GM18508 (cell line): ENCODE measurements around the gene CCDC40.

Source experiments
- ATAC-seq: cut with Tn5 transposase; IDR thresholded peaks from one replicate; pipeline ENCODE4 v1.9.1; 2021; ENCODE audit warnings: moderate number of reproducible peaks; ENCODE audit not compliant: insufficient read depth, unreplicated experiment

CCDC40 gene

GRCh38 chr17:80097844-80098691 lies 61.6 kb downstream of the CCDC40 start:
- ATAC-seq, result no peak

DNA sequence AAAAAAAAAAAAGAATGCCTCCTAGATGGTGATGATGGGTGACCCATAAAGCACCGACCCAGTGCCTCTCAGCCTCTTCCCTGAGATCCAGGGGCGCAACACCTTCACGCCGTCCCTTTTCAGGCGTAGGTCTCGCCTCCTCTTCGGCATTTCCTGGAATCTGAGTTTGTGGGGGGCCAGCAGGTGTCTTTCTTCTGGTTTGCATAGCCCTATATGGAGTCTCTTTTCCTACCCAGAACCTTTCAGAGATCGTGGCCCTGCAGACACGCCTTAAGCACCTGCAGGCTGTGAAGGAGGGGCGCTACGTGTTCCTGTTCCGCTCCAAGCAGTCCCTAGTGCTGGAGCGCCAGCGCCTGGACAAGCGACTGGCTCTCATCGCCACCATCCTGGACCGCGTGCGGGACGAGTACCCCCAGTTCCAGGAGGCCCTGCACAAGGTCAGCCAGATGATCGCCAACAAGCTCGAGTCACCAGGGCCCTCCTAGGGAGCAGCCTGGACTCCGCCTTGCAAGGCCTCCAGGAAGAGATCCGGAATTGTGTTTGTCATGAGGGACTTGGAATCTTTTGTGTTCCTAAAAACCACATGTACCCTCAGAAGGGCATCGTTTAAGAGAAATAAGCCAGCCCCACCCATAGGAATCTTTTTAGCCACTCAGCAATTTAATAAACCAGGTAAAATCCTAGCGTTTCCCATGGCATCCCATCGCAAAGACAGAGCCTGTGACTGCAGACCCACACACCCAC lies 63.0 kb downstream of the CCDC40 start:
- no peak for ATAC-seq

DNA sequence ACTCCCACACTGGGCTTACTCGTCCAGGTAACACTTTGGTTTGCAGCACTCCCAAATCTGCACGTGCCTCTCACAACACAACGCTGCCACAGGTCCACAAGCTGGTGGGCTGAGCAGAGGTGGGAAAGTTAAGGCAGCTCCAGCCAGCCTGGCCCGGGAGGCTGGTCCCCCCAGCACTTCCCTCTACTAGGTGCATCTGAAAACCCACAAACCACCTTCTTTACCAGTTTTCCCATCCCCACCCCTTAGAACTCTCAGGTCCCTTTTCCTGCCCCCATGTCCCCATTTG lies 63.5 kb downstream of the CCDC40 start:
- no peak for ATAC-seq

GRCh38 chr17:80101011-80101945 lies 64.8 kb downstream of the CCDC40 start, which contains the start of gene GAA:
GAA (plus strand) TSS chr17:80101581; CDS start chr17:80104587, 3,006 bp downstream.
- no peak for ATAC-seq

DNA sequence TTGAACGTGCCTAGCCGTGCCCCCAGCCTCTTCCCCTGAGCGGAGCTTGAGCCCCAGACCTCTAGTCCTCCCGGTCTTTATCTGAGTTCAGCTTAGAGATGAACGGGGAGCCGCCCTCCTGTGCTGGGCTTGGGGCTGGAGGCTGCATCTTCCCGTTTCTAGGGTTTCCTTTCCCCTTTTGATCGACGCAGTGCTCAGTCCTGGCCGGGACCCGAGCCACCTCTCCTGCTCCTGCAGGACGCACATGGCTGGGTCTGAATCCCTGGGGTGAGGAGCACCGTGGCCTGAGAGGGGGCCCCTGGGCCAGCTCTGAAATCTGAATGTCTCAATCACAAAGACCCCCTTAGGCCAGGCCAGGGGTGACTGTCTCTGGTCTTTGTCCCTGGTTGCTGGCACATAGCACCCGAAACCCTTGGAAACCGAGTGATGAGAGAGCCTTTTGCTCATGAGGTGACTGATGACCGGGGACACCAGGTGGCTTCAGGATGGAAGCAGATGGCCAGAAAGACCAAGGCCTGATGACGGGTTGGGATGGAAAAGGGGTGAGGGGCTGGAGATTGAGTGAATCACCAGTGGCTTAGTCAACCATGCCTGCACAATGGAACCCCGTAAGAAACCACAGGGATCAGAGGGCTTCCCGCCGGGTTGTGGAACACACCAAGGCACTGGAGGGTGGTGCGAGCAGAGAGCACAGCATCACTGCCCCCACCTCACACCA lies 65.7 kb downstream of the CCDC40 start:
- ATAC-seq, result no peak

DNA sequence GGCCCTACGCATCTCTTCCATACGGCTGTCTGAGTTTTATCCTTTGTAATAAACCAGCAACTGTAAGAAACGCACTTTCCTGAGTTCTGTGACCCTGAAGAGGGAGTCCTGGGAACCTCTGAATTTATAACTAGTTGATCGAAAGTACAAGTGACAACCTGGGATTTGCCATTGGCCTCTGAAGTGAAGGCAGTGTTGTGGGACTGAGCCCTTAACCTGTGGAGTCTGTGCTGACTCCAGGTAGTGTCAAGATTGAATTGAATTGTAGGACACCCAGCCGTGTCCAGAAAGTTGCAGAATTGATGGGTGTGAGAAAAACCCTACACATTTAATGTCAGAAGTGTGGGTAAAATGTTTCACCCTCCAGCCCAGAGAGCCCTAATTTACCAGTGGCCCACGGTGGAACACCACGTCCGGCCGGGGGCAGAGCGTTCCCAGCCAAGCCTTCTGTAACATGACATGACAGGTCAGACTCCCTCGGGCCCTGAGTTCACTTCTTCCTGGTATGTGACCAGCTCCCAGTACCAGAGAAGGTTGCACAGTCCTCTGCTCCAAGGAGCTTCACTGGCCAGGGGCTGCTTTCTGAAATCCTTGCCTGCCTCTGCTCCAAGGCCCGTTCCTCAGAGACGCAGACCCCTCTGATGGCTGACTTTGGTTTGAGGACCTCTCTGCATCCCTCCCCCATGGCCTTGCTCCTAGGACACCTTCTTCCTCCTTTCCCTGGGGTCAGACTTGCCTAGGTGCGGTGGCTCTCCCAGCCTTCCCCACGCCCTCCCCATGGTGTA lies 66.4 kb downstream of the CCDC40 start:
- no peak for ATAC-seq

DNA sequence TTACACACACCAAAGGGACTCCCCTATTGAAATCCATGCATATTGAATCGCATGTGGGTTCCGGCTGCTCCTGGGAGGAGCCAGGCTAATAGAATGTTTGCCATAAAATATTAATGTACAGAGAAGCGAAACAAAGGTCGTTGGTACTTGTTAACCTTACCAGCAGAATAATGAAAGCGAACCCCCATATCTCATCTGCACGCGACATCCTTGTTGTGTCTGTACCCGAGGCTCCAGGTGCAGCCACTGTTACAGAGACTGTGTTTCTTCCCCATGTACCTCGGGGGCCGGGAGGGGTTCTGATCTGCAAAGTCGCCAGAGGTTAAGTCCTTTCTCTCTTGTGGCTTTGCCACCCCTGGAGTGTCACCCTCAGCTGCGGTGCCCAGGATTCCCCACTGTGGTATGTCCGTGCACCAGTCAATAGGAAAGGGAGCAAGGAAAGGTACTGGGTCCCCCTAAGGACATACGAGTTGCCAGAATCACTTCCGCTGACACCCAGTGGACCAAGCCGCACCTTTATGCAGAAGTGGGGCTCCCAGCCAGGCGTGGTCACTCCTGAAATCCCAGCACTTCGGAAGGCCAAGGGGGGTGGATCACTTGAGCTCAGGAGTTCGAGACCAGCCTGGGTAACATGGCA lies 67.1 kb downstream of the CCDC40 start:
- ATAC-seq, result no peak

DNA sequence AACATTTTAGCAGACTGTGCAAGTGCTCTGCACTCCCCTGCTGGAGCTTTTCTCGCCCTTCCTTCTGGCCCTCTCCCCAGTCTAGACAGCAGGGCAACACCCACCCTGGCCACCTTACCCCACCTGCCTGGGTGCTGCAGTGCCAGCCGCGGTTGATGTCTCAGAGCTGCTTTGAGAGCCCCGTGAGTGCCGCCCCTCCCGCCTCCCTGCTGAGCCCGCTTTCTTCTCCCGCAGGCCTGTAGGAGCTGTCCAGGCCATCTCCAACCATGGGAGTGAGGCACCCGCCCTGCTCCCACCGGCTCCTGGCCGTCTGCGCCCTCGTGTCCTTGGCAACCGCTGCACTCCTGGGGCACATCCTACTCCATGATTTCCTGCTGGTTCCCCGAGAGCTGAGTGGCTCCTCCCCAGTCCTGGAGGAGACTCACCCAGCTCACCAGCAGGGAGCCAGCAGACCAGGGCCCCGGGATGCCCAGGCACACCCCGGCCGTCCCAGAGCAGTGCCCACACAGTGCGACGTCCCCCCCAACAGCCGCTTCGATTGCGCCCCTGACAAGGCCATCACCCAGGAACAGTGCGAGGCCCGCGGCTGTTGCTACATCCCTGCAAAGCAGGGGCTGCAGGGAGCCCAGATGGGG lies 68.0 kb downstream of the CCDC40 start:
- no peak for ATAC-seq

DNA sequence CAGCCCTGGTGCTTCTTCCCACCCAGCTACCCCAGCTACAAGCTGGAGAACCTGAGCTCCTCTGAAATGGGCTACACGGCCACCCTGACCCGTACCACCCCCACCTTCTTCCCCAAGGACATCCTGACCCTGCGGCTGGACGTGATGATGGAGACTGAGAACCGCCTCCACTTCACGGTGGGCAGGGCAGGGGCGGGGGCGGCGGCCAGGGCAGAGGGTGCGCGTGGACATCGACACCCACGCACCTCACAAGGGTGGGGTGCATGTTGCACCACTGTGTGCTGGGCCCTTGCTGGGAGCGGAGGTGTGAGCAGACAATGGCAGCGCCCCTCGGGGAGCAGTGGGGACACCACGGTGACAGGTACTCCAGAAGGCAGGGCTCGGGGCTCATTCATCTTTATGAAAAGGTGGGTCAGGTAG lies 68.5 kb downstream of the CCDC40 start:
- no peak for ATAC-seq

DNA sequence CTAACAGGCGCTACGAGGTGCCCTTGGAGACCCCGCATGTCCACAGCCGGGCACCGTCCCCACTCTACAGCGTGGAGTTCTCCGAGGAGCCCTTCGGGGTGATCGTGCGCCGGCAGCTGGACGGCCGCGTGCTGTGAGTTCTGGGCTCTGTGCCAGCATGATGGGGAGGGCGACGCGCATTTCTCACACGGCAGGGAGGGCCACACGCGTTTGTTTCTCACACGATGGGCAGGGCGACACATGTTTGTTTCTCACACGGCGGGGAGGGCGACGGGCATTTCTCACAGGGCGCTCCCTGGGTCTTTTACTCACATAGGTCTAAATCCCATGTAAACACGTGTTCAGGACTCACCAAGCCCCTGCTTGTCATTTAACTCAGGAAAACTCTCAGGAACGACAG lies 69.3 kb downstream of the CCDC40 start:
- ATAC-seq, result no peak

DNA sequence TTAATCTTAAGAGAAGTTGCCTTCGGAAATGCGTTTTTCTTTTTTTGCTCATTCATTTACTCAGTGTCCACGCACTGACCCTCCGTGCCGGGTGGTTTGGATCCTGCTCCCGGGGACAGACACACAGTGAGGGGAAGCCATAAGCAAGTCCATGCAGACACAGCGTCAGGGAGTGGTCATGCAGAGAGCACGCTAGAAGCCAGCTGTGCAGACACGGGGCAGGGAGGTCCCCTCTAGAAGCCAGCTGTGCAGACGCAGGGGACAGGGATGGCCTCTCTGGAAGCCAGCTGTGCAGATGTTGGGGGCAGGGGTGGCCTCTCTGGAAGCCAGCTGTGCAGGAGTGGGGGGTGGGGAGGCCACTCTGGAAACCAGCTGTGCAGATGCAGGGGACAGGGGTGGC lies 69.7 kb downstream of the CCDC40 start:
- ATAC-seq, result no peak

- no peak for ATAC-seq
Observed at GRCh38 chr17:80106751-80107150, 70.3 kb downstream of the CCDC40 start.

DNA sequence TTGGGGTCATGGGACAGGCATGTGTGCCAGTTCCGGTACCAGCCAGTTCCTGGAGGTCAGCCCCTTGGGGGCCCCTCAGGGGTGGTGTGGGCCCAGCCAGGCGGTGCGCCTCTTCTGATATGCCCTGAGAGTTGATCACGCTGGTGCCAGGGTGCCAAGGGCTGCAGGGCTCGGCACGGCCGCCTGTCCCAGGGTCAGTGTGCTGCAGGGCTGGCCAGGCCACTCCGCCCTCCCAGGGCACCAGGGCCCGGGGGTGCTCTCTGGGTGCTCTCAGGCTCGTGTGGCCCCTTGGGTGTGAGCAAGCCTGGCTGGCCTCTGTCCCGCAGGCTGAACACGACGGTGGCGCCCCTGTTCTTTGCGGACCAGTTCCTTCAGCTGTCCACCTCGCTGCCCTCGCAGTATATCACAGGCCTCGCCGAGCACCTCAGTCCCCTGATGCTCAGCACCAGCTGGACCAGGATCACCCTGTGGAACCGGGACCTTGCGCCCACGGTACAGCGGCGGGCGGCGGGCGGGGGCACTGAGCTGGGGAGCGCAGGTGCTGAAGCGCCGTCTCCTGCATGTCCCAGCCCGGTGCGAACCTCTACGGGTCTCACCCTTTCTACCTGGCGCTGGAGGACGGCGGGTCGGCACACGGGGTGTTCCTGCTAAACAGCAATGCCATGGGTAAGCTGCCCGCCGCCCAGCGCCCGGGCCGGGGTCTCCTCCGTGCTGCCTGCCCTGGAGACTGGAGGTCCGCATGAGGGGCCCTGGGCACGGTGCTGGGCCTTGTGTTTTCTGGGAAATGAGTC lies 71.0 kb downstream of the CCDC40 start:
- no peak for ATAC-seq

GRCh38 chr17:80108036-80108971 lies 71.9 kb downstream of the CCDC40 start:
- ATAC-seq, result no peak

- no peak for ATAC-seq
Observed at GRCh38 chr17:80109066-80109660, 72.7 kb downstream of the CCDC40 start.
